KMS-11 (cell line): Measurements from ENCODE around the gene ZSWIM4.

Experiments
- H2AFZ ChIP-seq: fragments of 200-600 bp; sonication (generic); 2 replicates; pipeline ENCODE4 v1.6.1; 2016; ENCODE audit warnings: antibody characterized with exemption, mixed run types, low read depth
- H3K27ac ChIP-seq: fragments of 200-600 bp; sonication (generic); 2 replicates; pipeline ENCODE4 v1.6.1; 2016; ENCODE audit warnings: mild to moderate bottlenecking, mixed run types
- H3K27me3 ChIP-seq: fragments of 200-600 bp; sonication (generic); 2 replicates; pipeline ENCODE4 v1.6.1; 2017; ENCODE audit warnings: mild to moderate bottlenecking, low read depth, mixed run types, moderate library complexity; ENCODE audit not compliant: insufficient read depth
- H3K36me3 ChIP-seq: fragments of 200-600 bp; sonication (generic); 2 replicates; pipeline ENCODE4 v1.6.1; 2017; ENCODE audit warnings: mild to moderate bottlenecking, mixed run types; ENCODE audit not compliant: insufficient read depth
- H3K4me1 ChIP-seq: fragments of 200-600 bp; sonication (generic); 2 replicates; pipeline ENCODE4 v1.6.1; 2016; ENCODE audit warnings: mild to moderate bottlenecking, low read depth, mixed run types; ENCODE audit not compliant: poor library complexity, severe bottlenecking
- H3K4me2 ChIP-seq: fragments of 200-600 bp; sonication (generic); 2 replicates; pipeline ENCODE4 v1.7.0; 2016; ENCODE audit warnings: mild to moderate bottlenecking, mixed run types
- H3K4me3 ChIP-seq: fragments of 200-600 bp; sonication (generic); IDR thresholded peaks from 2 replicates; pipeline ENCODE4 v1.6.1; 2017; ENCODE audit warnings: low read depth, low read length, mixed read lengths; ENCODE audit not compliant: insufficient read depth
- H3K79me2 ChIP-seq: fragments of 200-600 bp; sonication (generic); 2 replicates; pipeline ENCODE4 v1.6.1; 2016; ENCODE audit warnings: low read depth, mixed run types; ENCODE audit not compliant: insufficient read depth
- H3K9ac ChIP-seq: fragments of 200-600 bp; sonication (generic); 2 replicates; pipeline ENCODE4 v1.6.1; 2016; ENCODE audit warnings: mild to moderate bottlenecking, mixed run types
- H4K20me1 ChIP-seq: fragments of 200-600 bp; sonication (generic); 2 replicates; pipeline ENCODE4 v1.6.1; 2016; ENCODE audit warnings: mild to moderate bottlenecking, mixed run types; ENCODE audit not compliant: insufficient read depth
- CTCF ChIP-seq: fragments of 200-600 bp; sonication (generic); conservative IDR thresholded peaks from 2 replicates; pipeline ENCODE4 v1.6.1; 2017; ENCODE audit warnings: low read depth, mild to moderate bottlenecking, antibody characterized with exemption, low read length, moderate library complexity, mixed read lengths

ZSWIM4 gene

GRCh38 chr19:13799669-13800068 is 4.4 kb downstream of the ZSWIM4 start:
- Histone ChIP-seq H3K27me3 (no peaks in the 10 kb centered on the region), H2AFZ (no peak overlapping the region), H3K4me3 (no peak overlapping the region), H3K36me3 (no peaks in the 10 kb centered on the region), H3K79me2 (no peaks in the 10 kb centered on the region), H3K4me2 (no peak overlapping the region), H3K27ac (no peak overlapping the region), H4K20me1 (no peaks in the 10 kb centered on the region), H3K4me1 (peaks cover 9% of the 10 kb centered on the region), H3K9ac (no peak overlapping the region)
- no peak for TF ChIP-seq CTCF

GRCh38 chr19:13803038-13803437 is 7.8 kb downstream of the ZSWIM4 start:
- no peak overlapping the region for H3K4me3 ChIP-seq
- H3K27ac ChIP-seq = no peak overlapping the region
- no peaks in the 10 kb centered on the region for H3K79me2 ChIP-seq
- no peaks in the 10 kb centered on the region for H3K4me1 ChIP-seq
- no peak for TF ChIP-seq CTCF
- no peak overlapping the region for H3K4me2 ChIP-seq
- H3K9ac ChIP-seq = no peak overlapping the region
- H3K36me3 ChIP-seq = no peaks in the 10 kb centered on the region
- H2AFZ ChIP-seq = no peak overlapping the region
- no peaks in the 10 kb centered on the region for H4K20me1 ChIP-seq
- no peaks in the 10 kb centered on the region for H3K27me3 ChIP-seq

- no peaks in the 10 kb centered on the region for H3K36me3 ChIP-seq
- H3K4me2 ChIP-seq = no peak overlapping the region
- no peak for TF ChIP-seq CTCF
- H4K20me1 ChIP-seq = no peaks in the 10 kb centered on the region
- no peaks in the 10 kb centered on the region for H3K4me1 ChIP-seq
- no peaks in the 10 kb centered on the region for H3K27me3 ChIP-seq
- H2AFZ ChIP-seq = no peak overlapping the region
- no peak overlapping the region for H3K27ac ChIP-seq
- no peak overlapping the region for H3K9ac ChIP-seq
- H3K79me2 ChIP-seq = no peaks in the 10 kb centered on the region
- no peak overlapping the region for H3K4me3 ChIP-seq
Measured at GRCh38 chr19:13804830-13805683, 9.8 kb downstream of the ZSWIM4 start.

- TF ChIP-seq CTCF = no peak
- H3K4me1 ChIP-seq = no peaks in the 10 kb centered on the region
- H2AFZ ChIP-seq = no peak overlapping the region
- no peak overlapping the region for H3K9ac ChIP-seq
- H3K27ac ChIP-seq = no peak overlapping the region
- H4K20me1 ChIP-seq = no peaks in the 10 kb centered on the region
- H3K27me3 ChIP-seq = no peaks in the 10 kb centered on the region
- H3K4me2 ChIP-seq = no peak overlapping the region
- no peaks in the 10 kb centered on the region for H3K79me2 ChIP-seq
- H3K4me3 ChIP-seq = no peak overlapping the region
- H3K36me3 ChIP-seq = no peaks in the 10 kb centered on the region
Measured at GRCh38 chr19:13806728-13807127, 11.5 kb downstream of the ZSWIM4 start.
